GM12891 (cell line): Measurements from ENCODE around the gene GRIK2.

ENCODE experiments used
- PAX5 ChIP-seq: IDR thresholded peaks from 2 replicates; pipeline ENCODE4 v1.6.1; 2011; ENCODE audit warnings: low read length, moderate library complexity, mild to moderate bottlenecking; ENCODE audit not compliant: insufficient read depth, severe bottlenecking
- POLR2A ChIP-seq: IDR thresholded peaks from 2 replicates; pipeline ENCODE4 v1.6.1; 2011; ENCODE audit warnings: low read depth, low read length, control low read depth
- POLR2AphosphoS5 ChIP-seq: IDR thresholded peaks from 2 replicates; pipeline ENCODE4 v1.6.1; 2011; ENCODE audit warnings: low read depth, low read length, control low read depth
- POU2F2 ChIP-seq: IDR thresholded peaks from 2 replicates; pipeline ENCODE4 v1.6.1; 2011; ENCODE audit warnings: low read depth, mild to moderate bottlenecking, control low read depth, low read length, moderate library complexity
- SPI1 ChIP-seq: IDR thresholded peaks from 2 replicates; pipeline ENCODE4 v1.6.1; 2011; ENCODE audit warnings: low read depth, low read length, control low read depth
- TAF1 ChIP-seq: IDR thresholded peaks from 2 replicates; pipeline ENCODE4 v1.6.1; 2011; ENCODE audit warnings: low read depth, low read length, control low read depth

GRCh38 chr6:101398716-101399615 lies 5.5 kb downstream of the GRIK2 start:
- TF ChIP-seq POLR2A = no peak
- no peak for TF ChIP-seq POLR2AphosphoS5
- no peak for TF ChIP-seq TAF1
- no peak for TF ChIP-seq PAX5
- no peak for TF ChIP-seq POU2F2
- no peak for TF ChIP-seq SPI1
